ENCODE results near the gene KPNA4. TPM values are rescaled to one million over a fixed set of nuclear protein-coding genes. Genes with fewer than 3 reads are reported as not detected.

The KPNA4 gene
- total RNA-seq, 1 donor from 2014 or later, result 57.1 TPM

DNA sequence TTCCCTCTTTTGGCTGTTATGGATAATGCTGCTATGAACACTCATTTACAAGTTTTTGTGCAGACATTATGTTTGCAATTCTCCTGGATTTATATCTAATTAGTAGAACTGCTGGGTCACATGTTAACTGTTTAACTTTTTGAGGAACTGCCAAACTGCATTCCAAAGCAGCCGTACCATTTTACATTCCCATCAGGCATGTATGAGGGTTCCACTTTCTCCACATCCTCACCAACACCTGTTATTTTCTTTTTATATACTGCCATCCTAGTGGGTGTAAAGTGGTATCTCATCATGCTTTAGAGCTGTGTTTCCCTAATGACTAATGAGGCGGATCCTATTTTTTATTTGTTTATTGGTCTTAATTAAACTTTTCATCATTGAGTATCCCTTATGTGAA lies 9.2 kb downstream of the KPNA4 start:
- Mint-ChIP-seq H3K4me3 (ENCODE audit: unreplicated experiment) (no peak overlapping the region), H3K27me3 (ENCODE audit: unreplicated experiment) (peaks cover 1% of the 10 kb centered on the region), H3K27ac (ENCODE audit: unreplicated experiment) (no peak overlapping the region), H3K9me3 (ENCODE audit: unreplicated experiment) (peaks cover 3% of the 10 kb centered on the region), H3K36me3 (ENCODE audit: low read depth, unreplicated experiment) (peaks cover 7% of the 10 kb centered on the region), H3K4me1 (ENCODE audit: unreplicated experiment) (peaks cover 11% of the 10 kb centered on the region)
- TF ChIP-seq, protein P1, sequence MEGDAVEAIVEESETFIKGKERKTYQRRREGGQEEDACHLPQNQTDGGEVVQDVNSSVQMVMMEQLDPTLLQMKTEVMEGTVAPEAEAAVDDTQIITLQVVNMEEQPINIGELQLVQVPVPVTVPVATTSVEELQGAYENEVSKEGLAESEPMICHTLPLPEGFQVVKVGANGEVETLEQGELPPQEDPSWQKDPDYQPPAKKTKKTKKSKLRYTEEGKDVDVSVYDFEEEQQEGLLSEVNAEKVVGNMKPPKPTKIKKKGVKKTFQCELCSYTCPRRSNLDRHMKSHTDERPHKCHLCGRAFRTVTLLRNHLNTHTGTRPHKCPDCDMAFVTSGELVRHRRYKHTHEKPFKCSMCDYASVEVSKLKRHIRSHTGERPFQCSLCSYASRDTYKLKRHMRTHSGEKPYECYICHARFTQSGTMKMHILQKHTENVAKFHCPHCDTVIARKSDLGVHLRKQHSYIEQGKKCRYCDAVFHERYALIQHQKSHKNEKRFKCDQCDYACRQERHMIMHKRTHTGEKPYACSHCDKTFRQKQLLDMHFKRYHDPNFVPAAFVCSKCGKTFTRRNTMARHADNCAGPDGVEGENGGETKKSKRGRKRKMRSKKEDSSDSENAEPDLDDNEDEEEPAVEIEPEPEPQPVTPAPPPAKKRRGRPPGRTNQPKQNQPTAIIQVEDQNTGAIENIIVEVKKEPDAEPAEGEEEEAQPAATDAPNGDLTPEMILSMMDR (IDR thresholded peaks at IDR 0.05; ENCODE audit: unreplicated experiment), result no peak
- DNase-seq (ENCODE audit: low spot score), result no peak

DNA sequence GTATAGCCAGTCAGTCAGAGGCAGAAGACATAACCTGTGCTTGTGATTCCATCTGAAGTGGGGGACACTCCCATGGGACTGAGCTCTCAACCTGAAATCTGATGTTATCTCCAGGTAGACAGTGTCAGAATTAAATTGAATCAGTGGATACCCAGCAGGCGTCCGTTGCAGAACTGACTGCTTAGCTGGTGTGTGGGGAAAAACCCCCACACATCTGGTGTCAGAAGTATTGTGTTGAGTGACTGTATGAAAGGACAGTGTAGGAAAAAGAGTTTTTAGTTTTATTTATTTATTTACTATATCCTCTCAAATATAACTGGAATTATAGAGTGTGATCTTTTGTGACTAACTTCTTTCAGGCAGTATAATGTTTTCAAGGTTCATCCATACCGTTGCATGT lies 10.4 kb downstream of the KPNA4 start:
- no peak for DNase-seq (ENCODE audit: low spot score)
- peaks cover 5% of the 10 kb centered on the region for H3K9me3 Mint-ChIP-seq (ENCODE audit: unreplicated experiment)
- H3K4me1 Mint-ChIP-seq (ENCODE audit: unreplicated experiment), result peaks cover 8% of the 10 kb centered on the region
- no peak overlapping the region for H3K4me3 Mint-ChIP-seq (ENCODE audit: unreplicated experiment)
- TF ChIP-seq, protein P1 (IDR thresholded peaks at IDR 0.05; ENCODE audit: unreplicated experiment), result no peak
- H3K27ac Mint-ChIP-seq (ENCODE audit: unreplicated experiment), result no peak overlapping the region
- H3K36me3 Mint-ChIP-seq (ENCODE audit: low read depth, unreplicated experiment), result peaks cover 17% of the 10 kb centered on the region
- H3K27me3 Mint-ChIP-seq (ENCODE audit: unreplicated experiment), result peaks cover 3% of the 10 kb centered on the region

DNA sequence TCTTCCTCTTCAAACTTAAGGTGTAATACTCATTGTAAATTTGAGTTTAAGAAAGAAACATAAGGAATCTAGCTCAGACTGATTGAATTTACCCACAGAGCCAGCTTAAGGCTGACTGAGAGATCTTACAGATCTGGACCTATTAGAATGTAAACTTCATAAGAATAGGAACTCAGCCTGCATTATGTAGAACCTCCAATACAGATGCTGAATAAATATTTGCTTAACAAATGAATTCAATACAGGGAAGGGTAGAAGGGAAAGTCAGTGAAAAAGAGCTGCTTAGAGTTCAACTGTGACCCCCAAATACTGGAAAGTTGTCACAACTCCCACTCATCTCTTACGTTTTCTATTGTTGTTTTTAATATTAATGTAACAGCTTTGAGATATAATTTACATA lies 11.5 kb downstream of the KPNA4 start:
- no peak overlapping the region for H3K27ac Mint-ChIP-seq (ENCODE audit: unreplicated experiment)

DNA sequence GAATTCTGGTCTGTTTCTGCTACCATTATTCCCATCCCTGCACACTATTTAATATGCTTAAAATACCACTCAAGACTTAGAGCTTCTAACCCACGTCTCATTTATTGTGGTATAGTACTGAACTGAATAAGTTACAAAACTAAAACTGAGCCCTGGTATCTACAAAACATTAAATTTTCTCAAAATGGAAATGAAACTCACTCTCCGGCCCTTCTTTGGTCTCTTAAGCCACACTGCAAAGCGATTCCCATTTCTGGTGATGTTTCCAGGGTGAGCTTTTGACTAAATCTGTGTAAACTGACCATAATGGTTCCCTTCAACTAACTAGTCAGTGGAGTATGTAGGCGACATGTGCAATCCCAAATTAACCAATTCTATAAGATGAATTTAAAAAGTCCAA lies 18.6 kb downstream of the KPNA4 start:
- Mint-ChIP-seq H3K4me3 (ENCODE audit: unreplicated experiment) (no peak overlapping the region), H3K27me3 (ENCODE audit: unreplicated experiment) (peaks cover 2% of the 10 kb centered on the region), H3K4me1 (ENCODE audit: unreplicated experiment) (peaks cover 22% of the 10 kb centered on the region), H3K36me3 (ENCODE audit: low read depth, unreplicated experiment) (peaks cover 17% of the 10 kb centered on the region), H3K27ac (ENCODE audit: unreplicated experiment) (no peak overlapping the region), H3K9me3 (ENCODE audit: unreplicated experiment) (peaks cover 5% of the 10 kb centered on the region)
- DNase-seq (ENCODE audit: low spot score), result no peak
- TF ChIP-seq, protein P1 (IDR thresholded peaks at IDR 0.05; ENCODE audit: unreplicated experiment), result no peak

More for the DNA sequence above, 11.5 kb downstream of the KPNA4 start:
- H3K4me3 Mint-ChIP-seq (ENCODE audit: unreplicated experiment), result no peak overlapping the region
- TF ChIP-seq, protein P1 (IDR thresholded peaks at IDR 0.05; ENCODE audit: unreplicated experiment), result no peak
- peaks cover 3% of the 10 kb centered on the region for H3K27me3 Mint-ChIP-seq (ENCODE audit: unreplicated experiment)
- H3K4me1 Mint-ChIP-seq (ENCODE audit: unreplicated experiment), result peaks cover 8% of the 10 kb centered on the region
- no peak for DNase-seq (ENCODE audit: low spot score)
- H3K9me3 Mint-ChIP-seq (ENCODE audit: unreplicated experiment), result peaks cover 5% of the 10 kb centered on the region
- peaks cover 17% of the 10 kb centered on the region for H3K36me3 Mint-ChIP-seq (ENCODE audit: low read depth, unreplicated experiment)

DNA sequence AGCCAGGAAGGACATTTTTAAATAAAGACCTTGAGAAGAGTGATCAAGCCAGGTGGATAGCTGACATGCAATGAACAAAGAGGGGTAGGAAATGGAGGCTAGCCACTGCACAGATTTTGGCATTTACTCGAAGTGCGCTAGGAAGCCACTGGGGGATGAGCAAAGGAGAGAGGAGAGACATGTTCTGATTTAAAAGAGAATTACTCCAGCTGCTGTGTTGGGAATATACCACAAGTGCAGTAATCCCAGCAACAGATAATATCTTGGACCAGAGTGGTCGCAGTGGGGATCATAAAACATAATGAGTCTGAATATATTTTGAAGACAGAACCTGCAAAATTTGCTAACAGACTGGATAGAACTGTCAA lies 19.9 kb downstream of the KPNA4 start:
- TF ChIP-seq, protein P1 (IDR thresholded peaks at IDR 0.05; ENCODE audit: unreplicated experiment), result no peak
- no peak overlapping the region for H3K4me3 Mint-ChIP-seq (ENCODE audit: unreplicated experiment)
- H3K36me3 Mint-ChIP-seq (ENCODE audit: low read depth, unreplicated experiment), result peaks cover 7% of the 10 kb centered on the region
- H3K27me3 Mint-ChIP-seq (ENCODE audit: unreplicated experiment), result peaks cover 2% of the 10 kb centered on the region
- H3K27ac Mint-ChIP-seq (ENCODE audit: unreplicated experiment), result no peak overlapping the region
- H3K9me3 Mint-ChIP-seq (ENCODE audit: unreplicated experiment), result no peaks in the 10 kb centered on the region
- peaks cover 22% of the 10 kb centered on the region for H3K4me1 Mint-ChIP-seq (ENCODE audit: unreplicated experiment)
- no peak for DNase-seq (ENCODE audit: low spot score)
